G401 (cell line): ENCODE measurements around the gene PDE8A. TPM values are rescaled to one million over a fixed set of nuclear protein-coding genes. Genes with fewer than 3 reads are reported as not detected.

Experiments
- DNase-seq: peaks from one replicate; pipeline ENCODE4 v3.0.0-alpha.2; 2015; ENCODE audit warnings: low spot score
- in situ Hi-C: cut with HindIII; loops from 2 replicates; pipeline ENCODE4 v1.10.0; 2016; ENCODE audit warnings: low sequenced_read_pairs, mixed read lengths
- total RNA-seq: library from RNA; depleted of rRNA; stranded (reverse); fragments of >200 nt; shearing (Covaris generic); gene quantifications from 2 replicates; pipeline ENCODE4 v1.2.3, GENCODE V29; 2014

Gene PDE8A
- total RNA-seq, 1 experiment from 2014 or later, result 21.4 TPM

DNA sequence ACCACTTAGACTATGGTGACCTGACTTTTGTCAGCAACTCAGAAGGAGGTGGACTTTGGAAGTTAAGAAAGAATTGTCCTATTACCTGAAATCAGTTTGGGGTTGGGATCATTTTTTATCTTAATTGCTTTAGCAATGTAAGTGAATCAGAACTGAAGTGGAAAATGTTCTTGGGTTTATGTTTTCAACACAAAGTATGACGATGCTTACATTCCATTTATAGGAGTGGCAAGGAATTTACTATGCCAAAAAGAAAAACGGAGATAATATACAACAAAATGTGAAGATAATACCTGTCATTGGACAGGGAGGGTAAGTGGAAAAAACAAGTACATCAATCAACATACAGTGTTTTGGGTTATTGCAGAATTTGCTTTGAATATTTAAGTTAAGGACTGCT, 116.1 kb downstream of the PDE8A start:
- in situ Hi-C loops, result no loop called here
- DNase-seq, result no peak

- in situ Hi-C loops, result no loop called here
- no peak for DNase-seq
Observed at GRCh38 chr15:85099195-85099803, 117.6 kb downstream of the PDE8A start.

GRCh38 chr15:85100186-85100937, 118.7 kb downstream of the PDE8A start:
- in situ Hi-C loops, result no loop called here
- DNase-seq, result no peak

DNA sequence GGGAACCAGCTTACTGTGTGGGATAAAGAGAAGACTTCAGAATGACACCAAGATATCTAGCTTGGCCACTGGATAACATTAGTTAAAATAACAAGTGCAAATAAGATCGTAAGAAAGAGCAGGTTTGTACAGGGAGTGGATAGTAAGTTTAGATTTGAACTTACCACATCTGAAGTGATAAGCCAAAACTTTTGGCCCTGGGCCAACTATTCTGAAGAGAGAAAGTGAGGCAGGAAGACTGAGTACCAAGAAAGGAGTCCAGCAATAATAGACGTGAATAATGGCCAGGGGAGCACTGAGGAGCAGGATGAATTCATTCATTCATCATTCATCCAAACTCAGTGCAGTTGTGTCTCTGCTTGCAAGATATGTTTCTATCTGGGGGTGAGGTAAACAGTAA, 122.9 kb downstream of the PDE8A start:
- in situ Hi-C loops, result no loop called here
- DNase-seq, result no peak

GRCh38 chr15:85108136-85108535, 126.5 kb downstream of the PDE8A start:
- no peak for DNase-seq
- in situ Hi-C loops, result no loop called here

DNA sequence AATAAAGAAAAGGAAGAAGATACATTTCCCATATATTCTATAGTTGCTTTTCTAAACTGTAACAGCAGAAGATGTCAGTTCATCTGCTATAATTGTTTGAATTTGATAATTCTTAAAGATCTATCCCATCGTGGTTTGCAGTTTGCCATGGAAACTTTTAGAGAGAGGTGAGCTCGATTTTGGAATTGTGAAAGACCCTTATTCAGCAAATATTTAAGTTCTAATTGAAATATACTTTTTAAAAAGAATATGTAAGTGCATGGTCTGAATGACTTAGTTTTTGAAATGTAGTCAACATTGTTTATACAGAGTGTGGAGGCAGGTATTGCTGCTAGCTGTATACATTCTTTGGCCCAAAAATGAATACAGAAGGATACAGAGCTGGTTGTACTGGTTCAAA, 127.7 kb downstream of the PDE8A start:
- DNase-seq, result no peak
- in situ Hi-C loops, result no loop called here

DNA sequence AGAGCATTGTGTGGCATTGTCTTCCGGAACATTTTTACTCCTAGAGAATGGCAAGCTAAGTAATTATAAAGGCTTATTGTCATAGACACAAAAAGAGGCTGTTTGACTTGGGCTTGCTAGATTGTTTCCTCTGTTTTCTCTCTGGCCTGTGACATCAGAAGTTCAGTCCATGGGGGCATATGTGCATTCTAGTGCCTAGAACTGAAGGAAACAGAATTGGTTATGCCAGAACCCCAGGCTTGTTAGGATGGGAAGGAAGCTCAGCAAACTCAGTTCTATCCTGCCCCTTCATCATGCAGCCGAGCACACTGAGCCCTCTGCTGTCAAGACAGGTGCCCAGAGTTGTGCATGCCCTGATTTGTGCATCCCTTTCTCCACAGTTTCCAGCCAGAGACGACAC, 131.3 kb downstream of the PDE8A start:
- peak; percentile 3 for DNase-seq
- in situ Hi-C loops, result no loop called here

DNA sequence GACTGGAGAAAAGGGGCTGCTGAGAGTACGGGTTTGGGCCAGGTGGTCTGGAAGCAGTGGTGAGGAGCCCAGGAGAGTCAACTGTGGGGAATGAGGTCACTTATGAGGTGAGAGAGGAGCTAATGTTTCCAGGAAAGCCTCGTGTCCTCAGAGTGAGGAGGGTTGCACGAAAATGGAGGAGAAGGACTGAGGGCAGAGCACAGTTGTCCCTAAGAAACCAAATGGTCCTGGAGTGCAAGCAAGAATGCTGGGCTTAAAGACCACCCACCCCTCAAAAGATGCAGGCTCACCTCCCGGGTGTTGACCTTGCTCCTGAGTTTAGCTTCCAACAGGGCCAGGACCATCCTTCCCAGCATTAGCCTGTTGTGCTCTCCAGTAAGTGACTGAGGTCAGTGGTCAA, 133.2 kb downstream of the PDE8A start:
- in situ Hi-C loops, result no loop called here
- no peak for DNase-seq

GRCh38 chr15:85116066-85116465, 134.4 kb downstream of the PDE8A start:
- no peak for DNase-seq
- in situ Hi-C loops, result no loop called here

DNA sequence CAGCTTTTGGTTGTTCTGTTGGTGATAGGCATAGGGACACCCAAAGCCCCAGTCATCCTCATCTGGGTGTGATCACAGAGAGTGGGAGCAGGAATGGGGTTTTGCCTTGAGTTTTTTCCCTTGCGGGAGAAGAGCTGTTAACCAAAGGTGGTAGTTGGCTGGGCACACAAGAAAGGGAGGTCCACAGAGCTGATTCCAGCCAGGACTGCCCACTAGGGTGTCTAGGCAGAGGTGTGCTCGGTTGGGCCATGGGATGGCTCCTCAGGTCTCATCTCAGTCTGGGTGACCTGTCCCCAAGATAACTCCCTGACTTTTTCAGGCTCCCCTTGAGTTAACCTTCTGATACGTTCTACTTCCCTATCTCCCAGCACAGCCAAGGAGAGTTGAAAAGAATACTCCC, 134.8 kb downstream of the PDE8A start:
- no peak for DNase-seq
- in situ Hi-C loops, result no loop called here

- DNase-seq, result no peak
- in situ Hi-C loops, result no loop called here
Observed at GRCh38 chr15:85116925-85117646, 135.4 kb downstream of the PDE8A start.

DNA sequence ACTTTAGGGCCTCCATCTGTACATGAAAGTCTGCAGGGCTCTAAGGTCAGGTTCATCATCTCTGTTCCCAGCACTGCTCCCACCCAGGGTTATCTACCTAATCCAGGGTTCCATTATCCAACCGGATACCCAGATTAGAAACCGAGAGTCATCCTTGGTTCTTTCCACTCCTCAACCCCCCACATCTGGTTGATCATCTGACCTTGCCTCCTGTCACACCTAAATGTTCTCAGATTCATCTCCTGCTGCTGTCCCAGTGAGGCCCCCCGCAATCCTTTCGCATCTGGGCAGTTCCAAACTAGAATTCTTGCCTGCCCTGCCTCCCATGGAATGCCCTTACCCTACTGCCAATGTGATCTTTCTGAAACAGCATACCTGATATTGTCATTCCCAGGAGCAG, 136.5 kb downstream of the PDE8A start:
- no peak for DNase-seq
- in situ Hi-C loops, result no loop called here

DNA sequence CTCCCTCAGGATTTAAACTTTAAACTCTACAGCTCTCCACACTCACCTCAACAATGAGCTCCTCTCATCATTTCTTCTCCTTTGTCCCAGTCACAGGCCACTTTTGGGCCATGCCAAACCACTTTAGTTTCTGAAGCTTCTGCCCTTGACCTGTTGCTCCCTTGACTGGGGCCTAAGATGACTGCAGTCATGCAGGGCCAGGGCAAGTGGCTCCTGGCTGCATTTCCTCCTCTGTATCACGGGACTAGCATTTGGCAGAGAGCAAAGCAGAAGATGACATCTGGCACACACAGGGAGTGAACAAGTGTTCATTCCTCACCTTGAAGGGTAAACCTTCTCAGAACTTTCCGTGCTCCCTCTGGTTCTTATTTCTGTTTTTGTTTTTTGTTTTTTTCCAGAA, 136.9 kb downstream of the PDE8A start:
- in situ Hi-C loops, result no loop called here
- no peak for DNase-seq

GRCh38 chr15:85120351-85121113, 138.9 kb downstream of the PDE8A start:
- in situ Hi-C loops, result no loop called here
- no peak for DNase-seq

- in situ Hi-C loops, result no loop called here
- DNase-seq, result no peak
Observed at GRCh38 chr15:85124173-85124572, 142.5 kb downstream of the PDE8A start.

DNA sequence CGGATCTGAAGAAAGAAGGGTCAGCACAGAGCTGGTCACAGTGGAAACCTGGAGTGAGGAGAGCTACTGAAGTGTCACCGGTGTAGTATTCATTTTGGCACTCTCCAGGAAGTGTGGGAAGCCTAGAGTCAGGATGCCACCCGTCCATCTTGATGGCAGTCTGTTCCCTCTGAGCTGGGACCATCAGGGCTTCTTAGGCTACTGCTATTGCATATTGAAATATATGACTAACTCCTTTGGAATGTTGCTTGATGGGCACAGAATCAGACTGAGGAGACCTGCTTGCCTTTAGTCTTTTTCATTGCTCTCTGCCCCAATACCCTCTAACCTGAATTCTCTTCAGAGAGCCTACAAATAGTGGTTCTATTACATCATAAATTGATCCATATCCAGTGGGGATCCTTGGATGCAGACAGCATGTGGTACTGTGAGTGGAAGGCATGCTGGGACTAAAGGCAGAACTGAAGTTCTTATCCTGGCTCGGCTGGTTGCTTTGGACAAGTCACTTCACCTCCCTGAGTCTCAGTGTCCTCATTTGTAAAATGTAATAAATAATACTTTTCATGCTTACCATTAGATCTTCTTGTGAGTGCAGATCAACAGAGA, 143.5 kb downstream of the PDE8A start:
- DNase-seq, result no peak
- in situ Hi-C loops, result no loop called here

DNA sequence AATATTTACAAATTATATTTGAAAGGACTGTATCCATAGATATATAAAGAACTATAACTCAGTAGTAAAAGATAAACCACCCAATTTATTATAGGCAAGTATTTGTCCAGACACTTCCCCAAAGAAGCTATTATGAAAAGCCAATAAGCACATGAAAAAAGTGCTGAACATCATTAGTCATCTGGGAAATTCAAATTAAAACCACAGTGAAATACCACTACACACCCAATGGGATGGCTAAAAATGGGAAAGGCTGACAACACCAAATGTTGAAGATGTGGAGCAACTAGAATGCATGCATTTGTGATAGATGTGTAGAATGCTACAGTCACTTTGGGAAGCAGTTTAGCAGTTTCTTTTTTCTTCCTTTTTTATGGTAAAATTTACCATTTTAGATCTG, 147.0 kb downstream of the PDE8A start:
- no peak for DNase-seq
- in situ Hi-C loops, result no loop called here

GRCh38 chr15:85129881-85130280, 148.2 kb downstream of the PDE8A start:
- in situ Hi-C loops, result no loop called here
- no peak for DNase-seq

DNA sequence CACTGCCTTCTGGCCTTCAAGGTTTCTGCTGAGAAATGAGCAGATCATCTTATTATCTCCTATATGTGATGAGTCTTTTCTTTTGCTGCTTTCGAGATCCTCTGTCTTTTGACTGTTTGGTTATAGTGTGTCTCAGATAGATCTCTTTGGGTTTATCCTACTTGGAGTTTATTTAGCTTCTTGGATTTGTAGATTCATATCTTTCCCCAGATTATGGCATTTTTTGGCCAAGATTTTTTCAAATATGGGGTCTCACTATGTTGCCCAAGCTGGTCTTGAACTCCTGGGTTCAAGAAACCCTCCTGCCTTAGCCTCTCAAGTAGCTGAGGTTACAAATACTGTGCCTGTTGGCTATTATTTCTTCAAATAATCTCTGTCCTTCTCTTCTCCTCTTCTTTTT, 150.3 kb downstream of the PDE8A start:
- in situ Hi-C loops, result no loop called here
- DNase-seq, result no peak
